HepG2 (cell line): ENCODE measurements around the gene SP6. TPM values are rescaled to one million over a fixed set of nuclear protein-coding genes. Genes with fewer than 3 reads are reported as not detected.

Experiments
- CAMTA2 ChIP-seq: sonication (generic); formaldehyde crosslinking; IDR thresholded peaks from 2 replicates; pipeline ENCODE4 v1.4.0; 2020; ENCODE audit warnings: mild to moderate bottlenecking, missing genetic modification reagents, borderline replicate concordance
- FOXJ3 ChIP-seq: sonication (generic); formaldehyde crosslinking; IDR thresholded peaks from 2 replicates; pipeline ENCODE4 v1.4.0; 2020; ENCODE audit warnings: missing genetic modification reagents, mild to moderate bottlenecking, borderline replicate concordance
- MEIS2 ChIP-seq: sonication (generic); formaldehyde crosslinking; IDR thresholded peaks from 2 replicates; pipeline ENCODE4 v1.9.0; 2021; ENCODE audit warnings: mild to moderate bottlenecking, missing genetic modification reagents
- MTF1 ChIP-seq: sonication (generic); formaldehyde crosslinking; IDR thresholded peaks from 2 replicates; pipeline ENCODE4 v1.5.0; 2020; ENCODE audit warnings: missing genetic modification reagents
- NFRKB ChIP-seq: fragments of 450-650 bp; IDR thresholded peaks from 2 replicates; pipeline ENCODE4 v1.6.1; 2017
- POLR2A ChIP-seq, 2 experiments: IDR thresholded peaks; 2 replicates each; pipeline ENCODE4 v1.6.1; 2011; ENCODE audit warnings: low read depth in 2 of 2, low read length in 2 of 2, mild to moderate bottlenecking in 1 of 2, moderate library complexity in 1 of 2; ENCODE audit not compliant: insufficient read depth in 1 of 2
- POLR2AphosphoS5 ChIP-seq: IDR thresholded peaks from 2 replicates; pipeline ENCODE4 v1.6.1; 2012; ENCODE audit warnings: low read depth, low read length
- SP4 ChIP-seq: sonication (generic); formaldehyde crosslinking; IDR thresholded peaks from 2 replicates; pipeline ENCODE4 v1.8.1; 2023; ENCODE audit warnings: mild to moderate bottlenecking, missing genetic modification reagents
- TSC22D2 ChIP-seq: sonication (generic); formaldehyde crosslinking; IDR thresholded peaks from 2 replicates; pipeline ENCODE4 v1.5.1; 2020; ENCODE audit warnings: missing genetic modification reagents, mild to moderate bottlenecking, borderline replicate concordance
- ZNF205 ChIP-seq: IDR thresholded peaks from 2 replicates; pipeline ENCODE4 v1.6.1; 2018; ENCODE audit warnings: missing biosample characterization, missing genetic modification reagents
- ZNF256 ChIP-seq: sonication (generic); formaldehyde crosslinking; conservative IDR thresholded peaks from 2 replicates; pipeline ENCODE4 v1.4.0; 2020; ENCODE audit warnings: missing genetic modification reagents
- ZNF496 ChIP-seq: sonication (generic); formaldehyde crosslinking; IDR thresholded peaks from 2 replicates; pipeline ENCODE4 v1.8.1; 2023; ENCODE audit warnings: mild to moderate bottlenecking, moderate library complexity, missing genetic modification reagents; ENCODE audit not compliant: insufficient replicate concordance
- ZNF570 ChIP-seq: sonication (generic); formaldehyde crosslinking; IDR thresholded peaks from 2 replicates; pipeline ENCODE4 v1.4.0; 2020; ENCODE audit warnings: mild to moderate bottlenecking, missing genetic modification reagents, borderline replicate concordance
- ZNF660 ChIP-seq: sonication (generic); formaldehyde crosslinking; IDR thresholded peaks from 2 replicates; pipeline ENCODE4 v1.5.1; 2020; ENCODE audit warnings: mild to moderate bottlenecking, low read depth, missing genetic modification reagents, borderline replicate concordance
- ZNF749 ChIP-seq: sonication (generic); formaldehyde crosslinking; IDR thresholded peaks from 2 replicates; pipeline ENCODE4 v1.8.0; 2022; ENCODE audit warnings: mild to moderate bottlenecking, missing genetic modification reagents, moderate library complexity, borderline replicate concordance
- ZNF816 ChIP-seq: sonication (generic); formaldehyde crosslinking; IDR thresholded peaks from 2 replicates; pipeline ENCODE4 v1.8.0; 2022; ENCODE audit warnings: missing genetic modification reagents, mild to moderate bottlenecking, borderline replicate concordance
- ZSCAN25 ChIP-seq: sonication (generic); formaldehyde crosslinking; IDR thresholded peaks from 2 replicates; pipeline ENCODE4 v1.8.0; 2022; ENCODE audit warnings: mild to moderate bottlenecking, missing genetic modification reagents
- polyA plus RNA-seq, 8 experiments: library from polyadenylated mRNA; depleted of rRNA in 3 of 8; stranded (reverse) in 7 of 8; unstranded in 1 of 8; fragments of >200 nt; fragmentation: Illumina TruSeq in 4 of 8; extraction: Trizol in 4 of 8; gene quantifications; 2 replicates each; pipeline versions ENCODE4 v1.2.1 to v1.2.3, GENCODE V29; 2011 to 2016; ENCODE audit warnings: low read depth in 4 of 8, missing spikeins in 1 of 8, mixed read lengths in 1 of 8; ENCODE audit not compliant: insufficient read depth in 1 of 8
- total RNA-seq, 5 experiments: library from RNA; depleted of rRNA; stranded (reverse); fragments of >200 nt; fragmentation: Illumina TruSeq; extraction: Trizol; gene quantifications; 2 replicates each; pipeline ENCODE4 v1.2.3, GENCODE V29; 2016; ENCODE audit warnings: low read depth in 1 of 5
- TF ChIP-seq, protein P1 (sequence below): sonication (generic); formaldehyde crosslinking; IDR thresholded peaks from 2 replicates; pipeline ENCODE4 v1.4.0; 2020; ENCODE audit warnings: mild to moderate bottlenecking, low read depth, missing genetic modification reagents
- TF ChIP-seq, protein P2 (sequence below): sonication (generic); formaldehyde crosslinking; IDR thresholded peaks from 2 replicates; pipeline ENCODE4 v1.5.0; 2020; ENCODE audit warnings: mild to moderate bottlenecking, low read depth, missing genetic modification reagents, borderline replicate concordance
- TF ChIP-seq, protein P3 (sequence below): sonication (generic); formaldehyde crosslinking; IDR thresholded peaks from 2 replicates; pipeline ENCODE4 v1.5.0; 2020; ENCODE audit warnings: mild to moderate bottlenecking, missing genetic modification reagents, borderline replicate concordance

The SP6 gene
- total and polyA plus RNA-seq, 2 of the 13 experiments (the other 11 are each of a cell fraction or from before 2014, with no cell fraction given): 0.07 TPM

DNA sequence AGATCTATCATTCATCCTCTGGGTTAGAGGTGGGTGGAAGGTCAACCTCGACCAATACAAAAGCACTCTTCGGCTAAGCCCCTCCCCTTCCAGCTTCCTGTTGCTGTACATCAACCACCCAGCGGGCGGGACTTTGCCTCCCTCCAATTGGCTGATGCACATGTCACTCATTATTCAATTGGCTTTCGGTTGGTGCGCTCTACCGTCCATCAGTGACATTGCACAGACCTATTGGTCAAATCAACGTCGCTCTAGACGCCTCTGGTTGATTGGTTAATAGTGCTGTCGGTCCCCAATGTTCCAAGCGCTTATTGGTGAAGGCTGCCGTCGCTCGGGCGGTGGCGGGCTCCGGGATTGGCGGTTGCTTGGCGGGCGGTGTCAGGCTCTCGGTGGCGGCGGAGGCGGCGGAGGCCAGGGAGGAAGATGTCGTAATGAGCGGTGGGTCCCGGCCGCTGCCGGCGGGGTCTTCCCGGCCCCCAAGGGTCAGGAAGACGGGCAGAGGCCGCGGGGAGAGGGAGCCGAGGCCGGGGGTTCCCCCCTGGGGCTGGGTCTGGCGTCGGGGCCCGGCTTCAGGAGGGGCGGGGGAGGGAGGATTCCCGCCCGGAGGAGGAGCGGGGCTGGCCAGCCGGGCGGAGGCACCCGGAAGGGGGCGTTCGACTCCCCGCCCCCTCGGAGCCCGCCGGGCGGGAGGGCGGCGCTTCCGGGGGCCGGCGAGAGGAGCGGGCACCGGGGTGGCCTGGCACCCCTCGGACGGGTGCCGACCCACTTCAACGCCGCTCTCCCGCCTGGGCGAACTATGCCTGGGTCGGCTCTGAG, 45.1 kb upstream of the SP6 start, which contains the start of gene SP2 (continued):
- TF ChIP-seq ZNF749 (CRISPR knock-in tag): no peak
- TF ChIP-seq POLR2AphosphoS5: peak; percentile 71
- TF ChIP-seq ZSCAN25 (CRISPR knock-in tag): no peak
- TF ChIP-seq ZNF256 (CRISPR knock-in tag): no peak
- TF ChIP-seq, protein P1, sequence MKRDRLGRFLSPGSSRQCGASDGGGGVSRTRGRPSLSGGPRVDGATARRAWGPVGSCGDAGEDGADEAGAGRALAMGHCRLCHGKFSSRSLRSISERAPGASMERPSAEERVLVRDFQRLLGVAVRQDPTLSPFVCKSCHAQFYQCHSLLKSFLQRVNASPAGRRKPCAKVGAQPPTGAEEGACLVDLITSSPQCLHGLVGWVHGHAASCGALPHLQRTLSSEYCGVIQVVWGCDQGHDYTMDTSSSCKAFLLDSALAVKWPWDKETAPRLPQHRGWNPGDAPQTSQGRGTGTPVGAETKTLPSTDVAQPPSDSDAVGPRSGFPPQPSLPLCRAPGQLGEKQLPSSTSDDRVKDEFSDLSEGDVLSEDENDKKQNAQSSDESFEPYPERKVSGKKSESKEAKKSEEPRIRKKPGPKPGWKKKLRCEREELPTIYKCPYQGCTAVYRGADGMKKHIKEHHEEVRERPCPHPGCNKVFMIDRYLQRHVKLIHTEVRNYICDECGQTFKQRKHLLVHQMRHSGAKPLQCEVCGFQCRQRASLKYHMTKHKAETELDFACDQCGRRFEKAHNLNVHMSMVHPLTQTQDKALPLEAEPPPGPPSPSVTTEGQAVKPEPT (CRISPR knock-in tag): no peak
- TF ChIP-seq, protein P2, sequence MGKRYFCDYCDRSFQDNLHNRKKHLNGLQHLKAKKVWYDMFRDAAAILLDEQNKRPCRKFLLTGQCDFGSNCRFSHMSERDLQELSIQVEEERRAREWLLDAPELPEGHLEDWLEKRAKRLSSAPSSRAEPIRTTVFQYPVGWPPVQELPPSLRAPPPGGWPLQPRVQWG (CRISPR knock-in tag): no peak
- no peak for TF ChIP-seq TSC22D2
- no peak for TF ChIP-seq ZNF496 (CRISPR knock-in tag)
- TF ChIP-seq ZNF816 (CRISPR knock-in tag): no peak
- TF ChIP-seq MTF1 (CRISPR knock-in tag): no peak
- TF ChIP-seq ZNF570 (CRISPR knock-in tag): no peak
- no peak for TF ChIP-seq NFRKB
- no peak for TF ChIP-seq FOXJ3 (CRISPR knock-in tag)
- TF ChIP-seq CAMTA2: 0 out of 2 replicates have a peak, but pooled peaks have one; percentile 13
- TF ChIP-seq SP4: peak; percentile 92
- TF ChIP-seq, protein P3, sequence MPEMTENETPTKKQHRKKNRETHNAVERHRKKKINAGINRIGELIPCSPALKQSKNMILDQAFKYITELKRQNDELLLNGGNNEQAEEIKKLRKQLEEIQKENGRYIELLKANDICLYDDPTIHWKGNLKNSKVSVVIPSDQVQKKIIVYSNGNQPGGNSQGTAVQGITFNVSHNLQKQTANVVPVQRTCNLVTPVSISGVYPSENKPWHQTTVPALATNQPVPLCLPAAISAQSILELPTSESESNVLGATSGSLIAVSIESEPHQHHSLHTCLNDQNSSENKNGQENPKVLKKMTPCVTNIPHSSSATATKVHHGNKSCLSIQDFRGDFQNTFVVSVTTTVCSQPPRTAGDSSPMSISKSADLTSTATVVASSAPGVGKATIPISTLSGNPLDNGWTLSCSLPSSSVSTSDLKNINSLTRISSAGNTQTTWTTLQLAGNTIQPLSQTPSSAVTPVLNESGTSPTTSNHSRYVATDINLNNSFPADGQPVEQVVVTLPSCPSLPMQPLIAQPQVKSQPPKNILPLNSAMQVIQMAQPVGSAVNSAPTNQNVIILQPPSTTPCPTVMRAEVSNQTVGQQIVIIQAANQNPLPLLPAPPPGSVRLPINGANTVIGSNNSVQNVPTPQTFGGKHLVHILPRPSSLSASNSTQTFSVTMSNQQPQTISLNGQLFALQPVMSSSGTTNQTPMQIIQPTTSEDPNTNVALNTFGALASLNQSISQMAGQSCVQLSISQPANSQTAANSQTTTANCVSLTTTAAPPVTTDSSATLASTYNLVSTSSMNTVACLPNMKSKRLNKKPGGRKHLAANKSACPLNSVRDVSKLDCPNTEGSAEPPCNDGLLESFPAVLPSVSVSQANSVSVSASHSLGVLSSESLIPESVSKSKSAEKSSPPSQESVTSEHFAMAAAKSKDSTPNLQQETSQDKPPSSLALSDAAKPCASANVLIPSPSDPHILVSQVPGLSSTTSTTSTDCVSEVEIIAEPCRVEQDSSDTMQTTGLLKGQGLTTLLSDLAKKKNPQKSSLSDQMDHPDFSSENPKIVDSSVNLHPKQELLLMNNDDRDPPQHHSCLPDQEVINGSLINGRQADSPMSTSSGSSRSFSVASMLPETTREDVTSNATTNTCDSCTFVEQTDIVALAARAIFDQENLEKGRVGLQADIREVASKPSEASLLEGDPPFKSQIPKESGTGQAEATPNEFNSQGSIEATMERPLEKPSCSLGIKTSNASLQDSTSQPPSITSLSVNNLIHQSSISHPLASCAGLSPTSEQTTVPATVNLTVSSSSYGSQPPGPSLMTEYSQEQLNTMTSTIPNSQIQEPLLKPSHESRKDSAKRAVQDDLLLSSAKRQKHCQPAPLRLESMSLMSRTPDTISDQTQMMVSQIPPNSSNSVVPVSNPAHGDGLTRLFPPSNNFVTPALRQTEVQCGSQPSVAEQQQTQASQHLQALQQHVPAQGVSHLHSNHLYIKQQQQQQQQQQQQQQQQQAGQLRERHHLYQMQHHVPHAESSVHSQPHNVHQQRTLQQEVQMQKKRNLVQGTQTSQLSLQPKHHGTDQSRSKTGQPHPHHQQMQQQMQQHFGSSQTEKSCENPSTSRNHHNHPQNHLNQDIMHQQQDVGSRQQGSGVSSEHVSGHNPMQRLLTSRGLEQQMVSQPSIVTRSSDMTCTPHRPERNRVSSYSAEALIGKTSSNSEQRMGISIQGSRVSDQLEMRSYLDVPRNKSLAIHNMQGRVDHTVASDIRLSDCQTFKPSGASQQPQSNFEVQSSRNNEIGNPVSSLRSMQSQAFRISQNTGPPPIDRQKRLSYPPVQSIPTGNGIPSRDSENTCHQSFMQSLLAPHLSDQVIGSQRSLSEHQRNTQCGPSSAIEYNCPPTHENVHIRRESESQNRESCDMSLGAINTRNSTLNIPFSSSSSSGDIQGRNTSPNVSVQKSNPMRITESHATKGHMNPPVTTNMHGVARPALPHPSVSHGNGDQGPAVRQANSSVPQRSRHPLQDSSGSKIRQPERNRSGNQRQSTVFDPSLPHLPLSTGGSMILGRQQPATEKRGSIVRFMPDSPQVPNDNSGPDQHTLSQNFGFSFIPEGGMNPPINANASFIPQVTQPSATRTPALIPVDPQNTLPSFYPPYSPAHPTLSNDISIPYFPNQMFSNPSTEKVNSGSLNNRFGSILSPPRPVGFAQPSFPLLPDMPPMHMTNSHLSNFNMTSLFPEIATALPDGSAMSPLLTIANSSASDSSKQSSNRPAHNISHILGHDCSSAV (CRISPR knock-in tag): no peak
- TF ChIP-seq ZNF205: peak; percentile 19; the same call in 1 of the 2 replicates
- TF ChIP-seq ZNF660: no peak
- 0 out of 2 replicates have a peak, but pooled peaks have one; percentile 47 for TF ChIP-seq MEIS2 (CRISPR knock-in tag)
- peak; percentile 74 to 91 for TF ChIP-seq POLR2A (IDR thresholded peaks at IDR 0.05; ENCODE audit: insufficient read depth in 1 of 2, low read depth in 2 of 2, low read length in 2 of 2)
